ENCODE data around the gene TCTA. TPM values are rescaled to one million over a fixed set of nuclear protein-coding genes. Genes with fewer than 3 reads are reported as not detected.

The TCTA gene
- total and polyA plus RNA-seq, 4 donors: 15.8 to 49.0 (median 30.1) TPM

DNA sequence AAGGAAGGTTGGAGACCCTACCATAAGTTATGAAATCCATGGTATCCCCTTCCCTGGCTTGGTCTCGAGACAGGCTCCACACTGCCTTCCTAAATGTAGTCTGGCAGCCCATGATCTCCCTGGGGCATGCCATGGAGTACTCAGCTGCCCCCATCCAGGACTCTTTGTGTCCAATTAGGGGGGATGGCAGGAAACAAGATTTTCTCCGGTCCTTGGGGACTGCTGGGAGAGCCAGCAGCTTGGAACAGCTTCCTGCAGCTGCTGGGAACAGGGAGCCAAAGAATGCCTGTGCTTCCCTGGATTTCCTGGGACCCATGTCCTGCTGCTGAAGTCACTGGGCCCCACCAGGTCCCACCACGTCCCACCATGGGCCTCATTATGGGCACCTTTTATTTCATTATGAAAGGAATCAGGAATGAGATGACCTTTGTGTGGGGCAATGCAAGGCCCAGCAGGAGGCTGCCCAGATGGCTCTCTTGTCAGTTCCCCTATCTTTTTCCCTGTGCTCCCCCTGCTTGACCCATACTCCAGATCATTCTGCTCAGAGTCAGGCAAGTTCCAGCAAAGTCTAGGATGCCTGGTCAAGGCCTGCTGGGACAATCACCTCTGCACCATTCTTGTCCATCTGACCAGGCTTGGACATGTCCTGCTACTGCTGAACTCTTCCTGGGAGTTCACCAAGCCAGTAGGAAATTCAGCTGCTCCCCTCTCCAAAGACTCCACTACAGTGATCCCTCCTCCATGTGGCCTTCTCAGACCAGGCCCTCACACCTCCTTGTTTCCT lies 42.9 kb downstream of the TCTA start:
- Histone ChIP-seq H3K4me3 (no peak overlapping the region), H3K9ac (ENCODE audit: insufficient read depth in 1 of 2, low read length in 2 of 2) (no peak overlapping the region), H3K4me1 (ENCODE audit: control insufficient read depth in 5 of 5, insufficient read depth in 5 of 5, low read length in 5 of 5) (peaks cover 3 to 16% (median 10%) of the 10 kb centered on the region in 5 donors), H3K9me3 (ENCODE audit: control insufficient read depth in 4 of 4, insufficient read depth in 3 of 4, low read length in 3 of 4) (no peaks in the 10 kb centered on the region), H3K27ac (ENCODE audit: low read depth in 1 of 2, low read length in 1 of 2) (no peak overlapping the region), H3K27me3 (ENCODE audit: control insufficient read depth in 3 of 3, insufficient read depth in 3 of 3, low read length in 2 of 3) (no peaks in the 10 kb centered on the region), H3K36me3 (ENCODE audit: control insufficient read depth in 4 of 4, insufficient read depth in 4 of 4, low read length in 4 of 4) (no peaks in the 10 kb centered on the region)
- TF ChIP-seq, protein P1, sequence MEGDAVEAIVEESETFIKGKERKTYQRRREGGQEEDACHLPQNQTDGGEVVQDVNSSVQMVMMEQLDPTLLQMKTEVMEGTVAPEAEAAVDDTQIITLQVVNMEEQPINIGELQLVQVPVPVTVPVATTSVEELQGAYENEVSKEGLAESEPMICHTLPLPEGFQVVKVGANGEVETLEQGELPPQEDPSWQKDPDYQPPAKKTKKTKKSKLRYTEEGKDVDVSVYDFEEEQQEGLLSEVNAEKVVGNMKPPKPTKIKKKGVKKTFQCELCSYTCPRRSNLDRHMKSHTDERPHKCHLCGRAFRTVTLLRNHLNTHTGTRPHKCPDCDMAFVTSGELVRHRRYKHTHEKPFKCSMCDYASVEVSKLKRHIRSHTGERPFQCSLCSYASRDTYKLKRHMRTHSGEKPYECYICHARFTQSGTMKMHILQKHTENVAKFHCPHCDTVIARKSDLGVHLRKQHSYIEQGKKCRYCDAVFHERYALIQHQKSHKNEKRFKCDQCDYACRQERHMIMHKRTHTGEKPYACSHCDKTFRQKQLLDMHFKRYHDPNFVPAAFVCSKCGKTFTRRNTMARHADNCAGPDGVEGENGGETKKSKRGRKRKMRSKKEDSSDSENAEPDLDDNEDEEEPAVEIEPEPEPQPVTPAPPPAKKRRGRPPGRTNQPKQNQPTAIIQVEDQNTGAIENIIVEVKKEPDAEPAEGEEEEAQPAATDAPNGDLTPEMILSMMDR (IDR thresholded peaks at IDR 0.05; ENCODE audit: control extremely low read depth, extremely low read depth): no peak
- ATAC-seq (ENCODE audit: insufficient read depth, low FRiP score): no peak
- peak in 2 of 3 donors; percentile 23 to 45 for DNase-seq
- 66 to 77% methylated on average over 3 of the region's 3 CpGs for WGBS, 2 donors

DNA sequence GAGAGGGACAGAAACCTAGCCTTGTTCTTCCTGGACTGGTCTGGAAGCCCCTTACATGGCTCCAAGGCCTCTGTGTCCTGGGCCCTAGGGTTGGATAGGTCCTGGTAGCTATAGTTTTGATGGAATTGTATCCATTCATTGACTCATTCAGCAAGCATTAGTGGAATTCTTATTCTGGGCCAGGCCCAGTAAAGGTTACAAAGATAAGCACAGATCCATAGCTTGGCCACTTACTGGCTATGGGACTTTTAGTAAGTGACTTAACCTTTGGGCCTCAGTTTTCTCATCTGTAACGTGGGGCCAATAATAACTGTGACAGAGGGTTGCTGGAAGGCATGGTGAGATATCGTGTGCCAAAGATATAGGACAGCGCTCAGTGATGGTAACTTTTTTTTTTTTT lies 44.2 kb downstream of the TCTA start:
- Histone ChIP-seq H3K9me3 (ENCODE audit: control insufficient read depth in 4 of 4, insufficient read depth in 3 of 4, low read length in 3 of 4) (no peaks in the 10 kb centered on the region), H3K4me3 (no peak overlapping the region), H3K36me3 (ENCODE audit: control insufficient read depth in 4 of 4, insufficient read depth in 4 of 4, low read length in 4 of 4) (no peaks in the 10 kb centered on the region), H3K27ac (ENCODE audit: low read depth in 1 of 2, low read length in 1 of 2) (no peak overlapping the region), H3K4me1 (ENCODE audit: control insufficient read depth in 5 of 5, insufficient read depth in 5 of 5, low read length in 5 of 5) (peaks cover 3 to 23% (median 12%) of the 10 kb centered on the region in 5 donors), H3K9ac (ENCODE audit: insufficient read depth in 1 of 2, low read length in 2 of 2) (no peak overlapping the region), H3K27me3 (ENCODE audit: control insufficient read depth in 3 of 3, insufficient read depth in 3 of 3, low read length in 2 of 3) (no peaks in the 10 kb centered on the region)
- no peak for ATAC-seq (ENCODE audit: insufficient read depth, low FRiP score)
- 90 to 97% methylated on average over 3 of the region's 3 CpGs for WGBS, 2 donors
- no peak for DNase-seq
- TF ChIP-seq, protein P1 (IDR thresholded peaks at IDR 0.05; ENCODE audit: control extremely low read depth, extremely low read depth): no peak

DNA sequence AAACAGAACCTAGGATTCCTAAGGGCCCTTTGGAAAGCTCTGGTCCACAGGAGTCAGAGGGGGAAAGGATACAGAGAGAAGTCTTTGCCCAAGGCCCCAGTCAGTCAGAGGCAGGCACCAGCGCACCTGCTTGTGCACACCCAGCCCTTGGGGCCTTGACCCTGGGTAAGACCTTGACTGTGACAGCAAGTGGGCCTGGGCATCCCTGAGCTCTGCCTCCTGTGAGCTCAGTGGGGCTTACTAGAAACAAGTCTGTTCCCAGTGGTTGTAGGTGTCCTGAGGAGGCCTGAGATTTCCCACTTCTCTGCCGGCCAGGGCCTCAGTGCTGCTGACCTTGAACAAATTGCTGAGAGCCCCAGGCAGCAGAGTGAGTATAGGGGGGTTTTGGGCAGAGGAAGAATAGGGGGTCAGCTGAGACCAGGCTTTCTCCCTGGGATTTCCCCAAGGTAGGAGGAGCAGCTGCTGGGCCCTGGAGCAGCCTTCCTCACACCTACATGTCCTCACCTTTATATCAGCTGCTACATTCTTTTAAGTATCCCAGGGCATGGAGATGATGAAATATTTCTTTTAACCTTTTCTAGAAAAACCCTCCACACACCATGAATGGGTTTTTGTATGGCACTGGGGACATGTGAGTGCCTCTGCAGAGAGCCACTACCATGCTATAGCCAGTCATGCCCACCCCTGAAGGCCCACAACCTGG lies 48.1 kb downstream of the TCTA start:
- 91 to 95% methylated on average over 2 of the region's 2 CpGs for WGBS, 2 donors
- TF ChIP-seq, protein P1 (IDR thresholded peaks at IDR 0.05; ENCODE audit: control extremely low read depth, extremely low read depth): no peak
- Histone ChIP-seq H3K27me3 (ENCODE audit: control insufficient read depth in 3 of 3, insufficient read depth in 3 of 3, low read length in 2 of 3) (no peaks in the 10 kb centered on the region), H3K9ac (ENCODE audit: insufficient read depth in 1 of 2, low read length in 2 of 2) (no peak overlapping the region), H3K4me3 (no peak overlapping the region), H3K9me3 (ENCODE audit: control insufficient read depth in 4 of 4, insufficient read depth in 3 of 4, low read length in 3 of 4) (no peaks in the 10 kb centered on the region), H3K4me1 (ENCODE audit: control insufficient read depth in 5 of 5, insufficient read depth in 5 of 5, low read length in 5 of 5) (peaks cover 3 to 17% (median 16%) of the 10 kb centered on the region in 5 donors), H3K36me3 (ENCODE audit: control insufficient read depth in 4 of 4, insufficient read depth in 4 of 4, low read length in 4 of 4) (no peaks in the 10 kb centered on the region), H3K27ac (ENCODE audit: low read depth in 1 of 2, low read length in 1 of 2) (no peak overlapping the region)
- ATAC-seq (ENCODE audit: insufficient read depth, low FRiP score) (no peak), DNase-seq (no peak)

All from lung (tissue), 12 donors.